ENCODE data around the gene SELPLG. TPM values are rescaled to one million over a fixed set of nuclear protein-coding genes. Genes with fewer than 3 reads are reported as not detected.

The SELPLG gene
- polyA plus RNA-seq, 1 donor from 2014 or later: 0.62 TPM

DNA sequence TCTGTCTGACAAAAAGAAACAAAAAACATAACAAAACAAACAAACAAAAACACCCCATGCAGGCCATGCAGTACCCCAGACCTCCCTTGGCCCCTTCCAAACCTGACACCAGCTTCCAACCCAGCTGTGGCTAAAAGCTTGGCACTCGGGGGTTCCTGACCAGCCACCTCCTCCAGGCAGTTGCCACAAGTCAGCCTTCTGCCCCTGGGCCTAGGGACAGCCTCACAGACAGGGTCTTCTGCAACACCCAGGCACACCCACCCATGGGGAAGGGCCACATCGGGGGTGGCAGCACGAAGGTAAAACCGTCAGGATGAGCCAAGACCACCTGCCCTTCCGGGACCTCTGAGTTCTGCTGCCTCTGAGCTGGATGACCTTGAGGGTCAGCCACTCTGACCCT, 25.1 kb downstream of the SELPLG start:
- no peak for TF ChIP-seq RAD21 (conservative IDR thresholded peaks at IDR 0.05)
- TF ChIP-seq MXI1 (conservative IDR thresholded peaks at IDR 0.05; ENCODE audit: poor library complexity, severe bottlenecking): no peak
- TF ChIP-seq, protein P1, sequence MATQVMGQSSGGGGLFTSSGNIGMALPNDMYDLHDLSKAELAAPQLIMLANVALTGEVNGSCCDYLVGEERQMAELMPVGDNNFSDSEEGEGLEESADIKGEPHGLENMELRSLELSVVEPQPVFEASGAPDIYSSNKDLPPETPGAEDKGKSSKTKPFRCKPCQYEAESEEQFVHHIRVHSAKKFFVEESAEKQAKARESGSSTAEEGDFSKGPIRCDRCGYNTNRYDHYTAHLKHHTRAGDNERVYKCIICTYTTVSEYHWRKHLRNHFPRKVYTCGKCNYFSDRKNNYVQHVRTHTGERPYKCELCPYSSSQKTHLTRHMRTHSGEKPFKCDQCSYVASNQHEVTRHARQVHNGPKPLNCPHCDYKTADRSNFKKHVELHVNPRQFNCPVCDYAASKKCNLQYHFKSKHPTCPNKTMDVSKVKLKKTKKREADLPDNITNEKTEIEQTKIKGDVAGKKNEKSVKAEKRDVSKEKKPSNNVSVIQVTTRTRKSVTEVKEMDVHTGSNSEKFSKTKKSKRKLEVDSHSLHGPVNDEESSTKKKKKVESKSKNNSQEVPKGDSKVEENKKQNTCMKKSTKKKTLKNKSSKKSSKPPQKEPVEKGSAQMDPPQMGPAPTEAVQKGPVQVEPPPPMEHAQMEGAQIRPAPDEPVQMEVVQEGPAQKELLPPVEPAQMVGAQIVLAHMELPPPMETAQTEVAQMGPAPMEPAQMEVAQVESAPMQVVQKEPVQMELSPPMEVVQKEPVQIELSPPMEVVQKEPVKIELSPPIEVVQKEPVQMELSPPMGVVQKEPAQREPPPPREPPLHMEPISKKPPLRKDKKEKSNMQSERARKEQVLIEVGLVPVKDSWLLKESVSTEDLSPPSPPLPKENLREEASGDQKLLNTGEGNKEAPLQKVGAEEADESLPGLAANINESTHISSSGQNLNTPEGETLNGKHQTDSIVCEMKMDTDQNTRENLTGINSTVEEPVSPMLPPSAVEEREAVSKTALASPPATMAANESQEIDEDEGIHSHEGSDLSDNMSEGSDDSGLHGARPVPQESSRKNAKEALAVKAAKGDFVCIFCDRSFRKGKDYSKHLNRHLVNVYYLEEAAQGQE (IDR thresholded peaks at IDR 0.05; ENCODE audit: borderline replicate concordance): no peak
- TF ChIP-seq TAF1 (IDR thresholded peaks at IDR 0.05; ENCODE audit: low read depth): no peak
- no peak for TF ChIP-seq SMC3 (conservative IDR thresholded peaks at IDR 0.05; ENCODE audit: poor library complexity)
- TF ChIP-seq EZH2 (IDR thresholded peaks at IDR 0.05; ENCODE audit: borderline replicate concordance, insufficient read depth, low read length, poor library complexity, severe bottlenecking): no peak
- no peak for TF ChIP-seq CTCF (IDR thresholded peaks at IDR 0.05; ENCODE audit: poor library complexity, severe bottlenecking)
- TF ChIP-seq EP300 (conservative IDR thresholded peaks at IDR 0.05; ENCODE audit: poor library complexity, severe bottlenecking): no peak
- TF ChIP-seq POLR2AphosphoS5 (IDR thresholded peaks at IDR 0.05): no peak
- Histone ChIP-seq H3K27me3 (ENCODE audit: insufficient read depth, low read depth, low read length) (no peaks in the 10 kb centered on the region), H3K4me3 (ENCODE audit: low read length) (no peak overlapping the region), H3K36me3 (ENCODE audit: insufficient read depth, low read length) (no peaks in the 10 kb centered on the region), H3K9me2 (ENCODE audit: insufficient read depth, low read length) (no peaks in the 10 kb centered on the region), H4K20me1 (ENCODE audit: insufficient read depth) (no peaks in the 10 kb centered on the region), H3K9ac (ENCODE audit: low read length) (no peak overlapping the region), H3F3A (ENCODE audit: insufficient read depth, low read length, poor library complexity, severe bottlenecking) (no peaks in the 10 kb centered on the region), H3K27ac (ENCODE audit: low read length) (no peak overlapping the region), H3K4me2 (ENCODE audit: low read length) (no peak overlapping the region), H3K9me3 (ENCODE audit: low read length) (no peaks in the 10 kb centered on the region), H3K79me2 (replicated peaks; ENCODE audit: insufficient read depth, low read length) (no peaks in the 10 kb centered on the region), H2AFZ (ENCODE audit: low read depth, low read length) (no peak overlapping the region)

- TF ChIP-seq EZH2 (IDR thresholded peaks at IDR 0.05; ENCODE audit: borderline replicate concordance, insufficient read depth, low read length, poor library complexity, severe bottlenecking) (no peak), MXI1 (conservative IDR thresholded peaks at IDR 0.05; ENCODE audit: poor library complexity, severe bottlenecking) (no peak), RAD21 (conservative IDR thresholded peaks at IDR 0.05) (no peak), TAF1 (IDR thresholded peaks at IDR 0.05; ENCODE audit: low read depth) (no peak), POLR2AphosphoS5 (IDR thresholded peaks at IDR 0.05) (no peak), EP300 (conservative IDR thresholded peaks at IDR 0.05; ENCODE audit: poor library complexity, severe bottlenecking) (no peak), CTCF (IDR thresholded peaks at IDR 0.05; ENCODE audit: poor library complexity, severe bottlenecking) (no peak)
- TF ChIP-seq, protein P1 (IDR thresholded peaks at IDR 0.05; ENCODE audit: borderline replicate concordance): no peak
These were observed 25.6 kb downstream of the SELPLG start for GRCh38 chr12:108607981-108608600.

More at GRCh38 chr12:108607981-108608600, 25.6 kb downstream of the SELPLG start:
- no peaks in the 10 kb centered on the region for H3K27me3 ChIP-seq (ENCODE audit: insufficient read depth, low read depth, low read length)
- H2AFZ ChIP-seq (ENCODE audit: low read depth, low read length): no peak overlapping the region
- H3K27ac ChIP-seq (ENCODE audit: low read length): no peak overlapping the region
- H3K9me3 ChIP-seq (ENCODE audit: low read length): no peaks in the 10 kb centered on the region
- H3K79me2 ChIP-seq (replicated peaks; ENCODE audit: insufficient read depth, low read length): no peaks in the 10 kb centered on the region
- no peaks in the 10 kb centered on the region for H4K20me1 ChIP-seq (ENCODE audit: insufficient read depth)
- H3F3A ChIP-seq (ENCODE audit: insufficient read depth, low read length, poor library complexity, severe bottlenecking): no peaks in the 10 kb centered on the region
- H3K9me2 ChIP-seq (ENCODE audit: insufficient read depth, low read length): no peaks in the 10 kb centered on the region
- no peak overlapping the region for H3K9ac ChIP-seq (ENCODE audit: low read length)
- H3K36me3 ChIP-seq (ENCODE audit: insufficient read depth, low read length): no peaks in the 10 kb centered on the region
- H3K4me3 ChIP-seq (ENCODE audit: low read length): no peak overlapping the region
- H3K4me2 ChIP-seq (ENCODE audit: low read length): no peak overlapping the region
